WTC11 (cell line): ENCODE data around the gene MAML3. TPM values are rescaled to one million over a fixed set of nuclear protein-coding genes. Genes with fewer than 3 reads are reported as not detected.

Source experiments
- ATAC-seq: fragments of 200-7000 bp; cut with Tn5 transposase; 2 replicates; pipeline ENCODE4 v1.10.0; 2021; ENCODE audit warnings: mild to moderate bottlenecking, moderate library complexity
- CTCF ChIA-PET: fragments of 300-600 bp; sonication (Branson Sonifier 250); formaldehyde crosslinking; loops from one replicate; lab custom pipeline; 2021; ENCODE audit warnings: antibody characterized with exemption; lab: Charles Lee
- POLR2A ChIA-PET: fragments of 350-600 bp; sonication (Branson Sonifier 250); formaldehyde crosslinking; loops from one replicate; lab custom pipeline; 2021; ENCODE audit warnings: antibody characterized with exemption; lab: Charles Lee
- DNase-seq: peaks from one replicate; pipeline ENCODE4 v3.0.0; 2021; ENCODE audit warnings: low spot score
- H3K27ac Mint-ChIP-seq: 2 replicates; pipeline ENCODE4 v1.8.0; 2021; ENCODE audit warnings: mixed read lengths
- H3K27me3 Mint-ChIP-seq: 2 replicates; pipeline ENCODE4 v1.8.0; 2021; ENCODE audit warnings: low read depth, mild to moderate bottlenecking, moderate library complexity, mixed read lengths
- H3K36me3 Mint-ChIP-seq: 2 replicates; pipeline ENCODE4 v1.8.0; 2021; ENCODE audit warnings: mixed read lengths
- H3K4me1 Mint-ChIP-seq: 2 replicates; pipeline ENCODE4 v1.8.0; 2022; ENCODE audit warnings: mixed read lengths
- H3K4me3 Mint-ChIP-seq: 2 replicates; pipeline ENCODE4 v1.8.0; 2021; ENCODE audit warnings: mild to moderate bottlenecking, moderate library complexity, mixed read lengths
- H3K9me3 Mint-ChIP-seq: 2 replicates; pipeline ENCODE4 v1.8.0; 2021; ENCODE audit warnings: mixed read lengths
- ETV6 ChIP-seq: sonication (generic); formaldehyde crosslinking; IDR thresholded peaks from 2 replicates; pipeline ENCODE4 v1.8.1; 2022; ENCODE audit warnings: mild to moderate bottlenecking, missing genetic modification reagents
- FOXK1 ChIP-seq: sonication (generic); formaldehyde crosslinking; IDR thresholded peaks from 2 replicates; pipeline ENCODE4 v1.8.0; 2022; ENCODE audit warnings: mild to moderate bottlenecking, moderate library complexity, missing genetic modification reagents
- FOXP1 ChIP-seq: sonication (generic); formaldehyde crosslinking; IDR thresholded peaks from 2 replicates; pipeline ENCODE4 v1.8.0; 2022; ENCODE audit warnings: missing genetic modification reagents, mild to moderate bottlenecking, moderate library complexity, borderline replicate concordance
- GTF2I ChIP-seq: fragments of 250-450 bp; sonication (Bioruptor Pico); conservative IDR thresholded peaks from 2 replicates; pipeline ENCODE4 v1.4.0; 2021; ENCODE audit warnings: mild to moderate bottlenecking
- NR1H2 ChIP-seq: sonication (generic); formaldehyde crosslinking; IDR thresholded peaks from 2 replicates; pipeline ENCODE4 v1.9.0; 2021; ENCODE audit warnings: mild to moderate bottlenecking, moderate library complexity, missing genetic modification reagents
- OVOL2 ChIP-seq: fragments of 250-450 bp; sonication (Bioruptor Pico); IDR thresholded peaks from 2 replicates; pipeline ENCODE4 v1.9.0; 2021; ENCODE audit warnings: mild to moderate bottlenecking, borderline replicate concordance
- SMAD3 ChIP-seq: sonication (generic); formaldehyde crosslinking; IDR thresholded peaks from 2 replicates; pipeline ENCODE4 v1.8.0; 2022; ENCODE audit warnings: missing genetic modification reagents, mild to moderate bottlenecking, borderline replicate concordance
- ZNF416 ChIP-seq: fragments of 250-450 bp; sonication (Bioruptor Pico); IDR thresholded peaks from 2 replicates; pipeline ENCODE4 v1.9.0; 2021; ENCODE audit warnings: mild to moderate bottlenecking, inconsistent platforms
- total RNA-seq: library from RNA; stranded (reverse); gene quantifications from 3 replicates; pipeline ENCODE4 v1.2.3, GENCODE V29; 2021
- TF ChIP-seq, protein P1 (sequence below): sonication (generic); formaldehyde crosslinking; IDR thresholded peaks from 2 replicates; pipeline ENCODE4 v1.8.0; 2022; ENCODE audit warnings: mild to moderate bottlenecking, missing genetic modification reagents
- TF ChIP-seq, protein P2 (sequence below): sonication (generic); formaldehyde crosslinking; IDR thresholded peaks from 2 replicates; pipeline ENCODE4 v1.8.1; 2023; ENCODE audit warnings: mild to moderate bottlenecking, missing genetic modification reagents
- TF ChIP-seq, protein P3 (sequence below): sonication (generic); formaldehyde crosslinking; IDR thresholded peaks from 2 replicates; pipeline ENCODE4 v1.8.0; 2023; ENCODE audit warnings: missing genetic modification reagents, mild to moderate bottlenecking, borderline replicate concordance
- TF ChIP-seq, protein P4 (sequence below): sonication (generic); formaldehyde crosslinking; IDR thresholded peaks from 2 replicates; pipeline ENCODE4 v1.8.1; 2023; ENCODE audit warnings: mild to moderate bottlenecking, moderate library complexity, missing genetic modification reagents
- TF ChIP-seq, protein P5 (sequence below): sonication (generic); formaldehyde crosslinking; conservative IDR thresholded peaks from 2 replicates; pipeline ENCODE4 v1.8.1; 2023; ENCODE audit warnings: mild to moderate bottlenecking, low read depth, missing genetic modification reagents, moderate library complexity
- TF ChIP-seq, protein P6 (sequence below): fragments of 200-600 bp; IDR thresholded peaks from 2 replicates; pipeline ENCODE4 v1.8.0; 2022; ENCODE audit warnings: antibody characterized with exemption
- TF ChIP-seq, protein P7 (sequence below): sonication (generic); formaldehyde crosslinking; IDR thresholded peaks from 2 replicates; pipeline ENCODE4 v1.8.1; 2022; ENCODE audit warnings: missing genetic modification reagents, borderline replicate concordance

Gene MAML3
- total RNA-seq, 1 experiment from 2014 or later: 7.4 TPM

DNA sequence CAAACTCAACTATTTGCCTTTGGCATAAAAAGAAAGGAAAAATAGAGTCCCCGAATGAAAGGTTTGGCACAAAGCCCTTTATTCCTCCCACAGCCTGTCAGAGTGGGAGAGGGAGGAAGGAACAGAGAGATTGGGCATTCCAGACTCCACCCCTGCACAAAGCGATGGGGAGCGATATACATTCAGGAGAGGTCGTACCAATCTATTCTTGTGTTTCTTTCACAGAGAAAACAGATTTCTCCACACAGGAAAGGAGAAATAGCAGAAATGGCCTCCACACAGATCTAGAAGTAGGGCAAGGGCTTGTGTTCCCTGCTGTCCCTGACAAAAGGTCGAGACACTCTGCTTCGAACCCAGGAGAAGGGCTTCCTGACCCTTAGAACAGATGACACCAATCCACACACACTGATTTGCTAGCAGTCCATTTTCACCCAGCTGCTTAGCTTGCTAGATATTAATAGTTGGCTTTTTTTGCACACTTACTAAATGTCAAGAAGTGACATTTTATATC lies 197.4 kb downstream of the MAML3 start:
- CTCF ChIA-PET: no interaction called here
- ATAC-seq (no peak), DNase-seq (no peak)
- Mint-ChIP-seq H3K27me3 (no peaks in the 10 kb centered on the region), H3K4me1 (peaks cover 30% of the 10 kb centered on the region), H3K4me3 (no peak overlapping the region), H3K9me3 (no peaks in the 10 kb centered on the region), H3K27ac (no peak overlapping the region), H3K36me3 (no peaks in the 10 kb centered on the region)
- POLR2A ChIA-PET: no interaction called here
- TF ChIP-seq OVOL2 (CRISPR knock-in tag) (no peak), ETV6 (CRISPR knock-in tag) (no peak), GTF2I (CRISPR knock-in tag) (no peak), NR1H2 (no peak)
- TF ChIP-seq, protein P1, sequence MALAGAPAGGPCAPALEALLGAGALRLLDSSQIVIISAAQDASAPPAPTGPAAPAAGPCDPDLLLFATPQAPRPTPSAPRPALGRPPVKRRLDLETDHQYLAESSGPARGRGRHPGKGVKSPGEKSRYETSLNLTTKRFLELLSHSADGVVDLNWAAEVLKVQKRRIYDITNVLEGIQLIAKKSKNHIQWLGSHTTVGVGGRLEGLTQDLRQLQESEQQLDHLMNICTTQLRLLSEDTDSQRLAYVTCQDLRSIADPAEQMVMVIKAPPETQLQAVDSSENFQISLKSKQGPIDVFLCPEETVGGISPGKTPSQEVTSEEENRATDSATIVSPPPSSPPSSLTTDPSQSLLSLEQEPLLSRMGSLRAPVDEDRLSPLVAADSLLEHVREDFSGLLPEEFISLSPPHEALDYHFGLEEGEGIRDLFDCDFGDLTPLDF (CRISPR knock-in tag): no peak

DNA sequence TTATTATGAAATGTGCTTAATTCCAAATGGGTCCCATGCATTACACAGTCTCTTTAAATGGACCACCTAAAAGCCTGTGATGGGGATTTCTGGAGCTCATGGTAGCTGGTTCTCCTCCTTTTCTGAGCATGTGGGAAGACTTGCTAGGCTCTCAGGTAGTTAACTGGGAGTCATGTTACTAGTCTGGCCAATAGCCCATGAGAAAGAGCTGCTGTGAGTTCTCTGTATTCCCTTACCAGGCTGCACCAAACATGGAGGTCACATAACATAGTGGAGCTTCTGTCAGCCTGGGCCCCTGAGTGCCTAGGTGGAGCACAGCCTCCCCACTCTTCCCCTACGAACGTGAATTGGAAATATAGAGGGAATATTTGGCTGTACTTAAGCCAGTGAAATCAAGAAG lies 198.4 kb downstream of the MAML3 start:
- POLR2A ChIA-PET: no interaction called here
- DNase-seq: no peak
- Mint-ChIP-seq H3K4me1 (peaks cover 30% of the 10 kb centered on the region), H3K36me3 (no peaks in the 10 kb centered on the region), H3K4me3 (no peak overlapping the region), H3K27me3 (no peaks in the 10 kb centered on the region), H3K9me3 (no peaks in the 10 kb centered on the region; the same call in 1 of the 2 replicates), H3K27ac (no peak overlapping the region; the same call in 1 of the 2 replicates)
- TF ChIP-seq ZNF416 (CRISPR knock-in tag) (no peak), FOXP1 (CRISPR knock-in tag) (no peak), ETV6 (CRISPR knock-in tag) (no peak), SMAD3 (no peak), FOXK1 (CRISPR knock-in tag) (no peak)
- TF ChIP-seq, protein P2, sequence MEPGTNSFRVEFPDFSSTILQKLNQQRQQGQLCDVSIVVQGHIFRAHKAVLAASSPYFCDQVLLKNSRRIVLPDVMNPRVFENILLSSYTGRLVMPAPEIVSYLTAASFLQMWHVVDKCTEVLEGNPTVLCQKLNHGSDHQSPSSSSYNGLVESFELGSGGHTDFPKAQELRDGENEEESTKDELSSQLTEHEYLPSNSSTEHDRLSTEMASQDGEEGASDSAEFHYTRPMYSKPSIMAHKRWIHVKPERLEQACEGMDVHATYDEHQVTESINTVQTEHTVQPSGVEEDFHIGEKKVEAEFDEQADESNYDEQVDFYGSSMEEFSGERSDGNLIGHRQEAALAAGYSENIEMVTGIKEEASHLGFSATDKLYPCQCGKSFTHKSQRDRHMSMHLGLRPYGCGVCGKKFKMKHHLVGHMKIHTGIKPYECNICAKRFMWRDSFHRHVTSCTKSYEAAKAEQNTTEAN (CRISPR knock-in tag): no peak
- TF ChIP-seq, protein P3, sequence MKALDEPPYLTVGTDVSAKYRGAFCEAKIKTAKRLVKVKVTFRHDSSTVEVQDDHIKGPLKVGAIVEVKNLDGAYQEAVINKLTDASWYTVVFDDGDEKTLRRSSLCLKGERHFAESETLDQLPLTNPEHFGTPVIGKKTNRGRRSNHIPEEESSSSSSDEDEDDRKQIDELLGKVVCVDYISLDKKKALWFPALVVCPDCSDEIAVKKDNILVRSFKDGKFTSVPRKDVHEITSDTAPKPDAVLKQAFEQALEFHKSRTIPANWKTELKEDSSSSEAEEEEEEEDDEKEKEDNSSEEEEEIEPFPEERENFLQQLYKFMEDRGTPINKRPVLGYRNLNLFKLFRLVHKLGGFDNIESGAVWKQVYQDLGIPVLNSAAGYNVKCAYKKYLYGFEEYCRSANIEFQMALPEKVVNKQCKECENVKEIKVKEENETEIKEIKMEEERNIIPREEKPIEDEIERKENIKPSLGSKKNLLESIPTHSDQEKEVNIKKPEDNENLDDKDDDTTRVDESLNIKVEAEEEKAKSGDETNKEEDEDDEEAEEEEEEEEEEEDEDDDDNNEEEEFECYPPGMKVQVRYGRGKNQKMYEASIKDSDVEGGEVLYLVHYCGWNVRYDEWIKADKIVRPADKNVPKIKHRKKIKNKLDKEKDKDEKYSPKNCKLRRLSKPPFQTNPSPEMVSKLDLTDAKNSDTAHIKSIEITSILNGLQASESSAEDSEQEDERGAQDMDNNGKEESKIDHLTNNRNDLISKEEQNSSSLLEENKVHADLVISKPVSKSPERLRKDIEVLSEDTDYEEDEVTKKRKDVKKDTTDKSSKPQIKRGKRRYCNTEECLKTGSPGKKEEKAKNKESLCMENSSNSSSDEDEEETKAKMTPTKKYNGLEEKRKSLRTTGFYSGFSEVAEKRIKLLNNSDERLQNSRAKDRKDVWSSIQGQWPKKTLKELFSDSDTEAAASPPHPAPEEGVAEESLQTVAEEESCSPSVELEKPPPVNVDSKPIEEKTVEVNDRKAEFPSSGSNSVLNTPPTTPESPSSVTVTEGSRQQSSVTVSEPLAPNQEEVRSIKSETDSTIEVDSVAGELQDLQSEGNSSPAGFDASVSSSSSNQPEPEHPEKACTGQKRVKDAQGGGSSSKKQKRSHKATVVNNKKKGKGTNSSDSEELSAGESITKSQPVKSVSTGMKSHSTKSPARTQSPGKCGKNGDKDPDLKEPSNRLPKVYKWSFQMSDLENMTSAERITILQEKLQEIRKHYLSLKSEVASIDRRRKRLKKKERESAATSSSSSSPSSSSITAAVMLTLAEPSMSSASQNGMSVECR (CRISPR knock-in tag): no peak
- TF ChIP-seq, protein P4, sequence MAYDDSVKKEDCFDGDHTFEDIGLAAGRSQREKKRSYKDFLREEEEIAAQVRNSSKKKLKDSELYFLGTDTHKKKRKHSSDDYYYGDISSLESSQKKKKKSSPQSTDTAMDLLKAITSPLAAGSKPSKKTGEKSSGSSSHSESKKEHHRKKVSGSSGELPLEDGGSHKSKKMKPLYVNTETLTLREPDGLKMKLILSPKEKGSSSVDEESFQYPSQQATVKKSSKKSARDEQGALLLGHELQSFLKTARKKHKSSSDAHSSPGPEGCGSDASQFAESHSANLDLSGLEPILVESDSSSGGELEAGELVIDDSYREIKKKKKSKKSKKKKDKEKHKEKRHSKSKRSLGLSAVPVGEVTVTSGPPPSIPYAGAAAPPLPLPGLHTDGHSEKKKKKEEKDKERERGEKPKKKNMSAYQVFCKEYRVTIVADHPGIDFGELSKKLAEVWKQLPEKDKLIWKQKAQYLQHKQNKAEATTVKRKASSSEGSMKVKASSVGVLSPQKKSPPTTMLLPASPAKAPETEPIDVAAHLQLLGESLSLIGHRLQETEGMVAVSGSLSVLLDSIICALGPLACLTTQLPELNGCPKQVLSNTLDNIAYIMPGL (CRISPR knock-in tag): no peak
- TF ChIP-seq, protein P5, sequence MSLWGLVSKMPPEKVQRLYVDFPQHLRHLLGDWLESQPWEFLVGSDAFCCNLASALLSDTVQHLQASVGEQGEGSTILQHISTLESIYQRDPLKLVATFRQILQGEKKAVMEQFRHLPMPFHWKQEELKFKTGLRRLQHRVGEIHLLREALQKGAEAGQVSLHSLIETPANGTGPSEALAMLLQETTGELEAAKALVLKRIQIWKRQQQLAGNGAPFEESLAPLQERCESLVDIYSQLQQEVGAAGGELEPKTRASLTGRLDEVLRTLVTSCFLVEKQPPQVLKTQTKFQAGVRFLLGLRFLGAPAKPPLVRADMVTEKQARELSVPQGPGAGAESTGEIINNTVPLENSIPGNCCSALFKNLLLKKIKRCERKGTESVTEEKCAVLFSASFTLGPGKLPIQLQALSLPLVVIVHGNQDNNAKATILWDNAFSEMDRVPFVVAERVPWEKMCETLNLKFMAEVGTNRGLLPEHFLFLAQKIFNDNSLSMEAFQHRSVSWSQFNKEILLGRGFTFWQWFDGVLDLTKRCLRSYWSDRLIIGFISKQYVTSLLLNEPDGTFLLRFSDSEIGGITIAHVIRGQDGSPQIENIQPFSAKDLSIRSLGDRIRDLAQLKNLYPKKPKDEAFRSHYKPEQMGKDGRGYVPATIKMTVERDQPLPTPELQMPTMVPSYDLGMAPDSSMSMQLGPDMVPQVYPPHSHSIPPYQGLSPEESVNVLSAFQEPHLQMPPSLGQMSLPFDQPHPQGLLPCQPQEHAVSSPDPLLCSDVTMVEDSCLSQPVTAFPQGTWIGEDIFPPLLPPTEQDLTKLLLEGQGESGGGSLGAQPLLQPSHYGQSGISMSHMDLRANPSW (CRISPR knock-in tag): no peak
- TF ChIP-seq, protein P6, sequence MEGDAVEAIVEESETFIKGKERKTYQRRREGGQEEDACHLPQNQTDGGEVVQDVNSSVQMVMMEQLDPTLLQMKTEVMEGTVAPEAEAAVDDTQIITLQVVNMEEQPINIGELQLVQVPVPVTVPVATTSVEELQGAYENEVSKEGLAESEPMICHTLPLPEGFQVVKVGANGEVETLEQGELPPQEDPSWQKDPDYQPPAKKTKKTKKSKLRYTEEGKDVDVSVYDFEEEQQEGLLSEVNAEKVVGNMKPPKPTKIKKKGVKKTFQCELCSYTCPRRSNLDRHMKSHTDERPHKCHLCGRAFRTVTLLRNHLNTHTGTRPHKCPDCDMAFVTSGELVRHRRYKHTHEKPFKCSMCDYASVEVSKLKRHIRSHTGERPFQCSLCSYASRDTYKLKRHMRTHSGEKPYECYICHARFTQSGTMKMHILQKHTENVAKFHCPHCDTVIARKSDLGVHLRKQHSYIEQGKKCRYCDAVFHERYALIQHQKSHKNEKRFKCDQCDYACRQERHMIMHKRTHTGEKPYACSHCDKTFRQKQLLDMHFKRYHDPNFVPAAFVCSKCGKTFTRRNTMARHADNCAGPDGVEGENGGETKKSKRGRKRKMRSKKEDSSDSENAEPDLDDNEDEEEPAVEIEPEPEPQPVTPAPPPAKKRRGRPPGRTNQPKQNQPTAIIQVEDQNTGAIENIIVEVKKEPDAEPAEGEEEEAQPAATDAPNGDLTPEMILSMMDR: no peak
- TF ChIP-seq, protein P7, sequence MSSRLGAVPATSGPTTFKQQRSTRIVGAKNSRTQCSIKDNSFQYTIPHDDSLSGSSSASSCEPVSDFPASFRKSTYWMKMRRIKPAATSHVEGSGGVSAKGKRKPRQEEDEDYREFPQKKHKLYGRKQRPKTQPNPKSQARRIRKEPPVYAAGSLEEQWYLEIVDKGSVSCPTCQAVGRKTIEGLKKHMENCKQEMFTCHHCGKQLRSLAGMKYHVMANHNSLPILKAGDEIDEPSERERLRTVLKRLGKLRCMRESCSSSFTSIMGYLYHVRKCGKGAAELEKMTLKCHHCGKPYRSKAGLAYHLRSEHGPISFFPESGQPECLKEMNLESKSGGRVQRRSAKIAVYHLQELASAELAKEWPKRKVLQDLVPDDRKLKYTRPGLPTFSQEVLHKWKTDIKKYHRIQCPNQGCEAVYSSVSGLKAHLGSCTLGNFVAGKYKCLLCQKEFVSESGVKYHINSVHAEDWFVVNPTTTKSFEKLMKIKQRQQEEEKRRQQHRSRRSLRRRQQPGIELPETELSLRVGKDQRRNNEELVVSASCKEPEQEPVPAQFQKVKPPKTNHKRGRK (CRISPR knock-in tag): no peak
- peak; percentile 87 for ATAC-seq
- CTCF ChIA-PET: interaction anchor here (1.0 to 1.1 kb wide), 2 partner anchors 77 to 93 kb away, joined by 3 read pairs; no protein-coding TSS in a partner anchor
